ENCODE results near the gene BCO2. TPM values are rescaled to one million over a fixed set of nuclear protein-coding genes. Genes with fewer than 3 reads are reported as not detected.

The BCO2 gene
- total RNA-seq, 1 donor from 2014 or later: not detected

DNA sequence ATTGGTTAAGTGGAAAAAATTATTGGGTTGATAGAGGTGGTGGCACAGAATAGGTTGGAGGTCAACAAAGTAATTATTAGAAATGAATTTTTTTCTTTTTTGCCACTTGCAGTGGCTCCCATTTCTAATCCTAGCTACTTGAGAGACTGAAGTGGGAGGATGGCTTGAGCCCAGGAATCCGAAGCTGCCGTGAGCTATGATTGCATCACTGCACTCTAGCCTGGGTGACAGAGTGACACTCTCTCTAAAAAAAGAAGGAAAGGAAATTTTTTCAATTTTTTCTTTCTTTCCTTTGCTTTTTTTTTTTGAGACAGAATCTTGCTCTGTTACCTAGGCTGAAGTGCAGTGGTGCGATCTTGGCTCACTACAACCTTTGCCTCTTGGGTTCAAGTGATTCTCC, 2.2 kb upstream of the BCO2 start:
- Histone ChIP-seq H3K27me3 (ENCODE audit: control insufficient read depth, insufficient read depth, low read length) (no peaks in the 10 kb centered on the region), H3K36me3 (ENCODE audit: control insufficient read depth, insufficient read depth, low read length) (no peaks in the 10 kb centered on the region), H3K4me3 (ENCODE audit: low read depth, low read length) (no peak overlapping the region)
- TF ChIP-seq, protein P1, sequence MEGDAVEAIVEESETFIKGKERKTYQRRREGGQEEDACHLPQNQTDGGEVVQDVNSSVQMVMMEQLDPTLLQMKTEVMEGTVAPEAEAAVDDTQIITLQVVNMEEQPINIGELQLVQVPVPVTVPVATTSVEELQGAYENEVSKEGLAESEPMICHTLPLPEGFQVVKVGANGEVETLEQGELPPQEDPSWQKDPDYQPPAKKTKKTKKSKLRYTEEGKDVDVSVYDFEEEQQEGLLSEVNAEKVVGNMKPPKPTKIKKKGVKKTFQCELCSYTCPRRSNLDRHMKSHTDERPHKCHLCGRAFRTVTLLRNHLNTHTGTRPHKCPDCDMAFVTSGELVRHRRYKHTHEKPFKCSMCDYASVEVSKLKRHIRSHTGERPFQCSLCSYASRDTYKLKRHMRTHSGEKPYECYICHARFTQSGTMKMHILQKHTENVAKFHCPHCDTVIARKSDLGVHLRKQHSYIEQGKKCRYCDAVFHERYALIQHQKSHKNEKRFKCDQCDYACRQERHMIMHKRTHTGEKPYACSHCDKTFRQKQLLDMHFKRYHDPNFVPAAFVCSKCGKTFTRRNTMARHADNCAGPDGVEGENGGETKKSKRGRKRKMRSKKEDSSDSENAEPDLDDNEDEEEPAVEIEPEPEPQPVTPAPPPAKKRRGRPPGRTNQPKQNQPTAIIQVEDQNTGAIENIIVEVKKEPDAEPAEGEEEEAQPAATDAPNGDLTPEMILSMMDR (IDR thresholded peaks at IDR 0.05; ENCODE audit: insufficient read depth, low read length, poor library complexity, severe bottlenecking): no peak
- DNase-seq (ENCODE audit: low read depth): no peak

DNA sequence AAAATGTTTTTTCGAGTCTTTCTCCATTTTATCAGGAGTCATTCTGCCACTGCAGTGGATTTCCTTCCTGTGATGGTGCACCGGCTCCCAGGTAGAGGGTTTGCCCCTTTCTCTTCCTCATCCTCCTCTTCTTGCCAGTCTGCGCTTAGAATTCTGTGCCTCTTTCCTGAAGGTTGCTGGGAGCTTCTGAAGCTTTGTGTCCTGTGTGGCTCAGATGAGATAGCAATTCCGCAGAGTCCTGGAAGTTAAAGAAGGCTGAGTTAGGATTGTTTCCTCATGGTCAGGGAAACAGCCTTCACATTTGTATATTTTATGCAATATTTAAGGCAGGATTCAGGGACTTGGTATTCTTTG, 264 bp downstream of the BCO2 start:
- no peaks in the 10 kb centered on the region for H3K36me3 ChIP-seq (ENCODE audit: control insufficient read depth, insufficient read depth, low read length)
- no peaks in the 10 kb centered on the region for H3K27me3 ChIP-seq (ENCODE audit: control insufficient read depth, insufficient read depth, low read length)
- H3K4me3 ChIP-seq (ENCODE audit: low read depth, low read length): peak overlapping the region; percentile 11
- no peak for DNase-seq (ENCODE audit: low read depth)
- TF ChIP-seq, protein P1 (IDR thresholded peaks at IDR 0.05; ENCODE audit: insufficient read depth, low read length, poor library complexity, severe bottlenecking): no peak

DNA sequence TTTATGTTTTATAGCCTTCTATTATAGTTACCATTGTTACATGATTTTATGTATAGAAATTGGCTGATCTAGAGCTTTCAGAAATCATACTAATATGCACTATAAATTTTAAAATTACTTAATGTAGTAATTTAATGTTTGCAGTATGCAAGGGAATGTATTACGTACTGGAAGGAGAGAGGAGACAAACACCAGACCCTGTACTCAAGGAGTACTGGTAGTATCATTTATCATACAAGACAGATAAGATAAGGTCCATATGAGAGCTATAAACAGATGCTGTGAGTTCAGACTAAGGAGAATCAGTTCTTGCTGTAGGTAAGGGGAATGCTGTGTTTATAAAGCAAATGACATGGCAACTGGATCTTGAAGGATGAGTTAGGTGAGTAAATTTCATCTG, 765 bp downstream of the BCO2 start:
- no peak for DNase-seq (ENCODE audit: low read depth)
- TF ChIP-seq, protein P1 (IDR thresholded peaks at IDR 0.05; ENCODE audit: insufficient read depth, low read length, poor library complexity, severe bottlenecking): no peak
- no peaks in the 10 kb centered on the region for H3K36me3 ChIP-seq (ENCODE audit: control insufficient read depth, insufficient read depth, low read length)
- no peaks in the 10 kb centered on the region for H3K27me3 ChIP-seq (ENCODE audit: control insufficient read depth, insufficient read depth, low read length)
- no peak overlapping the region for H3K4me3 ChIP-seq (ENCODE audit: low read depth, low read length)

DNA sequence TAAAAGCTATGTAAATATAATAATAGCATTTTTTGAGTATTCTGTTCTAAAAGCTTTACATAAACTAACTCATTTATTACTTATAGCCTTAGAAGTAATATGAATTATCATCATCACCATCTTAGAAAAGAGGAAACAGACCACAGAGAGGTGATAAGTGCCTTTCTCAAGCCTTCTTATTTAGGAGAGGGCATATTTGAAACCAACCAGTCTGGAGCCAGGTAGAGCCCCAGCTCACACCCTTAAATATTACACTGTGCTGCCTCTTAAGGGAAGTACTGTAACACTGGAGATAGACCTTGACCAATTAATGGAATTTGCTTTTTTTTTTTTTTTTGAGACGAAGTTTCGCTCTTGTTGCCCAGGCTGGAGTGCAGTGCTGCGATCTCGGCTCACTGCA, 2.3 kb downstream of the BCO2 start:
- H3K4me3 ChIP-seq (ENCODE audit: low read depth, low read length): no peak overlapping the region
- no peak for DNase-seq (ENCODE audit: low read depth)
- H3K36me3 ChIP-seq (ENCODE audit: control insufficient read depth, insufficient read depth, low read length): no peaks in the 10 kb centered on the region
- TF ChIP-seq, protein P1 (IDR thresholded peaks at IDR 0.05; ENCODE audit: insufficient read depth, low read length, poor library complexity, severe bottlenecking): no peak
- H3K27me3 ChIP-seq (ENCODE audit: control insufficient read depth, insufficient read depth, low read length): no peaks in the 10 kb centered on the region

DNA sequence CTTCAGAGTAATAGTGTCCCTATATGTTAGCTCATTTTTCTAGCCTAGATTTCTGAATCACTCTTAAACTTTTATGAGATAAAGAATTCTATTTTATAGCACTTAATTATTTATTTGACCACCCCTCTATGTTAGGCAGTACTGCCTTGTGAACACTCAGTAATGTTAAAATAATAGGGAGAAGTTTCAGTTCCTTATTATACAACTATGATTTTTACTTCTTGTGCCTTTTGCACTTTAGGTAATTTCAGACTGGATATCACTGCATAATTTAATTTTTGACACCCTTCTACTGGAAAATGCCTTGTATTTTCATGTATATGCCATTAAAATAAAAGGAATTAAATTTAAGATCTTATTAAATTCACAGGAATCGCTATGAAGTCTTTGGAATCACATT, 3.1 kb downstream of the BCO2 start:
- TF ChIP-seq, protein P1 (IDR thresholded peaks at IDR 0.05; ENCODE audit: insufficient read depth, low read length, poor library complexity, severe bottlenecking): no peak
- DNase-seq (ENCODE audit: low read depth): no peak
- no peak overlapping the region for H3K4me3 ChIP-seq (ENCODE audit: low read depth, low read length)
- H3K27me3 ChIP-seq (ENCODE audit: control insufficient read depth, insufficient read depth, low read length): no peaks in the 10 kb centered on the region
- H3K36me3 ChIP-seq (ENCODE audit: control insufficient read depth, insufficient read depth, low read length): no peaks in the 10 kb centered on the region

DNA sequence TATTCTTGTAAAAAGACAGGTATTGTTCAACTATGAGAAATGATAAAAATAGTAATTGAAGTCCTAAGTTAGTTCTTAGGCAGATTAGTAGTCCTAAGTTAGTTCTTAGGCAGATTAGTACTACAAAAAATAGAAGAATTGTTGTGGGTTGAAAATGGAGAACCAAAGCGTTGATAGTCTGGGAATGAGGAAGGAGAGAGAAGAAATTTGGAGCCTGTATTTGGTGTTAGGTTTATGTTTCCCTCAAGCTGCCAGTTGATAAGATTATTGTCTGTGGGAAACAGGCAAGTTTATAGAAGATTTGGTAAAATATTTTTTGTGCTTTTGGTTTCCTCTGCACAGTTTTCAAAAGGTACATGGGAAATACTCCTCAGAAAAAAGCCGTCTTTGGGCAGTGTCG, 3.6 kb downstream of the BCO2 start:
- no peak for DNase-seq (ENCODE audit: low read depth)
- Histone ChIP-seq H3K27me3 (ENCODE audit: control insufficient read depth, insufficient read depth, low read length) (no peaks in the 10 kb centered on the region), H3K36me3 (ENCODE audit: control insufficient read depth, insufficient read depth, low read length) (no peaks in the 10 kb centered on the region), H3K4me3 (ENCODE audit: low read depth, low read length) (no peak overlapping the region)
- TF ChIP-seq, protein P1 (IDR thresholded peaks at IDR 0.05; ENCODE audit: insufficient read depth, low read length, poor library complexity, severe bottlenecking): no peak
